ENCODE data around the gene STRIP1. TPM values are rescaled to one million over a fixed set of nuclear protein-coding genes. Genes with fewer than 3 reads are reported as not detected.

The STRIP1 gene
- total and polyA plus RNA-seq, 2 of the 8 experiments (the other 6 are each of a cell fraction or from before 2014, with no cell fraction given): 21.3 to 45.6 TPM

GRCh38 chr1:110006516-110006915 lies 27.9 kb upstream of the STRIP1 start (continued):
- TF ChIP-seq, protein P1, sequence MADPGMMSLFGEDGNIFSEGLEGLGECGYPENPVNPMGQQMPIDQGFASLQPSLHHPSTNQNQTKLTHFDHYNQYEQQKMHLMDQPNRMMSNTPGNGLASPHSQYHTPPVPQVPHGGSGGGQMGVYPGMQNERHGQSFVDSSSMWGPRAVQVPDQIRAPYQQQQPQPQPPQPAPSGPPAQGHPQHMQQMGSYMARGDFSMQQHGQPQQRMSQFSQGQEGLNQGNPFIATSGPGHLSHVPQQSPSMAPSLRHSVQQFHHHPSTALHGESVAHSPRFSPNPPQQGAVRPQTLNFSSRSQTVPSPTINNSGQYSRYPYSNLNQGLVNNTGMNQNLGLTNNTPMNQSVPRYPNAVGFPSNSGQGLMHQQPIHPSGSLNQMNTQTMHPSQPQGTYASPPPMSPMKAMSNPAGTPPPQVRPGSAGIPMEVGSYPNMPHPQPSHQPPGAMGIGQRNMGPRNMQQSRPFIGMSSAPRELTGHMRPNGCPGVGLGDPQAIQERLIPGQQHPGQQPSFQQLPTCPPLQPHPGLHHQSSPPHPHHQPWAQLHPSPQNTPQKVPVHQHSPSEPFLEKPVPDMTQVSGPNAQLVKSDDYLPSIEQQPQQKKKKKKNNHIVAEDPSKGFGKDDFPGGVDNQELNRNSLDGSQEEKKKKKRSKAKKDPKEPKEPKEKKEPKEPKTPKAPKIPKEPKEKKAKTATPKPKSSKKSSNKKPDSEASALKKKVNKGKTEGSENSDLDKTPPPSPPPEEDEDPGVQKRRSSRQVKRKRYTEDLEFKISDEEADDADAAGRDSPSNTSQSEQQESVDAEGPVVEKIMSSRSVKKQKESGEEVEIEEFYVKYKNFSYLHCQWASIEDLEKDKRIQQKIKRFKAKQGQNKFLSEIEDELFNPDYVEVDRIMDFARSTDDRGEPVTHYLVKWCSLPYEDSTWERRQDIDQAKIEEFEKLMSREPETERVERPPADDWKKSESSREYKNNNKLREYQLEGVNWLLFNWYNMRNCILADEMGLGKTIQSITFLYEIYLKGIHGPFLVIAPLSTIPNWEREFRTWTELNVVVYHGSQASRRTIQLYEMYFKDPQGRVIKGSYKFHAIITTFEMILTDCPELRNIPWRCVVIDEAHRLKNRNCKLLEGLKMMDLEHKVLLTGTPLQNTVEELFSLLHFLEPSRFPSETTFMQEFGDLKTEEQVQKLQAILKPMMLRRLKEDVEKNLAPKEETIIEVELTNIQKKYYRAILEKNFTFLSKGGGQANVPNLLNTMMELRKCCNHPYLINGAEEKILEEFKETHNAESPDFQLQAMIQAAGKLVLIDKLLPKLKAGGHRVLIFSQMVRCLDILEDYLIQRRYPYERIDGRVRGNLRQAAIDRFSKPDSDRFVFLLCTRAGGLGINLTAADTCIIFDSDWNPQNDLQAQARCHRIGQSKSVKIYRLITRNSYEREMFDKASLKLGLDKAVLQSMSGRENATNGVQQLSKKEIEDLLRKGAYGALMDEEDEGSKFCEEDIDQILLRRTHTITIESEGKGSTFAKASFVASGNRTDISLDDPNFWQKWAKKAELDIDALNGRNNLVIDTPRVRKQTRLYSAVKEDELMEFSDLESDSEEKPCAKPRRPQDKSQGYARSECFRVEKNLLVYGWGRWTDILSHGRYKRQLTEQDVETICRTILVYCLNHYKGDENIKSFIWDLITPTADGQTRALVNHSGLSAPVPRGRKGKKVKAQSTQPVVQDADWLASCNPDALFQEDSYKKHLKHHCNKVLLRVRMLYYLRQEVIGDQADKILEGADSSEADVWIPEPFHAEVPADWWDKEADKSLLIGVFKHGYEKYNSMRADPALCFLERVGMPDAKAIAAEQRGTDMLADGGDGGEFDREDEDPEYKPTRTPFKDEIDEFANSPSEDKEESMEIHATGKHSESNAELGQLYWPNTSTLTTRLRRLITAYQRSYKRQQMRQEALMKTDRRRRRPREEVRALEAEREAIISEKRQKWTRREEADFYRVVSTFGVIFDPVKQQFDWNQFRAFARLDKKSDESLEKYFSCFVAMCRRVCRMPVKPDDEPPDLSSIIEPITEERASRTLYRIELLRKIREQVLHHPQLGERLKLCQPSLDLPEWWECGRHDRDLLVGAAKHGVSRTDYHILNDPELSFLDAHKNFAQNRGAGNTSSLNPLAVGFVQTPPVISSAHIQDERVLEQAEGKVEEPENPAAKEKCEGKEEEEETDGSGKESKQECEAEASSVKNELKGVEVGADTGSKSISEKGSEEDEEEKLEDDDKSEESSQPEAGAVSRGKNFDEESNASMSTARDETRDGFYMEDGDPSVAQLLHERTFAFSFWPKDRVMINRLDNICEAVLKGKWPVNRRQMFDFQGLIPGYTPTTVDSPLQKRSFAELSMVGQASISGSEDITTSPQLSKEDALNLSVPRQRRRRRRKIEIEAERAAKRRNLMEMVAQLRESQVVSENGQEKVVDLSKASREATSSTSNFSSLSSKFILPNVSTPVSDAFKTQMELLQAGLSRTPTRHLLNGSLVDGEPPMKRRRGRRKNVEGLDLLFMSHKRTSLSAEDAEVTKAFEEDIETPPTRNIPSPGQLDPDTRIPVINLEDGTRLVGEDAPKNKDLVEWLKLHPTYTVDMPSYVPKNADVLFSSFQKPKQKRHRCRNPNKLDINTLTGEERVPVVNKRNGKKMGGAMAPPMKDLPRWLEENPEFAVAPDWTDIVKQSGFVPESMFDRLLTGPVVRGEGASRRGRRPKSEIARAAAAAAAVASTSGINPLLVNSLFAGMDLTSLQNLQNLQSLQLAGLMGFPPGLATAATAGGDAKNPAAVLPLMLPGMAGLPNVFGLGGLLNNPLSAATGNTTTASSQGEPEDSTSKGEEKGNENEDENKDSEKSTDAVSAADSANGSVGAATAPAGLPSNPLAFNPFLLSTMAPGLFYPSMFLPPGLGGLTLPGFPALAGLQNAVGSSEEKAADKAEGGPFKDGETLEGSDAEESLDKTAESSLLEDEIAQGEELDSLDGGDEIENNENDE (IDR thresholded peaks at IDR 0.05; ENCODE audit: insufficient replicate concordance, low read length): no peak
- TF ChIP-seq TAF7 (optimal IDR thresholded peaks at IDR 0.05; ENCODE audit: borderline replicate concordance, low read depth, low read length): no peak
